ENCODE data around the gene S100P. TPM values are rescaled to one million over a fixed set of nuclear protein-coding genes. Genes with fewer than 3 reads are reported as not detected.

S100P gene
- total RNA-seq, 2 donors from 2014 or later = 137 to 547 TPM

DNA sequence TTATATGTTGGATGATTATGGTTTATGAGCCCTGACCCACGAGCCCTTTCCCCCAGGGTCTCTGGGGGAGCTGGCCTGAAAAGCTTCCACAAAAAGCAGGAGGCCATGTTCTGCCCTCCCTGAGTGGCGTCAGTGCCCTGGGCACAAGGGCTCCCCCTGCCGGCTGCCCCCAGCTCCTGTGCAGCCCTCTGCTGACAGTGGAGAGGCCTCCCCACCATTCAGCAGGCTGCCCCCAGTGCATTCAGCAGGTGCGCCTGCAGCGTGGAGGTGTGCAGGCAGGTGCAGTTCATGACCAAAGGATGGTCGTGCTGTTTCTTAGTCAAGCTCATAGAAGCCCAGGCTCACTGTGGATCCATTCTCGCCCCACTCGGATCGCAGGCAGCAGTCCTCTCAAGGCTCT lies 12.5 kb upstream of the S100P start:
- intact Hi-C loops (cut with DNase I) = no loop called here
- TF ChIP-seq, protein P1, sequence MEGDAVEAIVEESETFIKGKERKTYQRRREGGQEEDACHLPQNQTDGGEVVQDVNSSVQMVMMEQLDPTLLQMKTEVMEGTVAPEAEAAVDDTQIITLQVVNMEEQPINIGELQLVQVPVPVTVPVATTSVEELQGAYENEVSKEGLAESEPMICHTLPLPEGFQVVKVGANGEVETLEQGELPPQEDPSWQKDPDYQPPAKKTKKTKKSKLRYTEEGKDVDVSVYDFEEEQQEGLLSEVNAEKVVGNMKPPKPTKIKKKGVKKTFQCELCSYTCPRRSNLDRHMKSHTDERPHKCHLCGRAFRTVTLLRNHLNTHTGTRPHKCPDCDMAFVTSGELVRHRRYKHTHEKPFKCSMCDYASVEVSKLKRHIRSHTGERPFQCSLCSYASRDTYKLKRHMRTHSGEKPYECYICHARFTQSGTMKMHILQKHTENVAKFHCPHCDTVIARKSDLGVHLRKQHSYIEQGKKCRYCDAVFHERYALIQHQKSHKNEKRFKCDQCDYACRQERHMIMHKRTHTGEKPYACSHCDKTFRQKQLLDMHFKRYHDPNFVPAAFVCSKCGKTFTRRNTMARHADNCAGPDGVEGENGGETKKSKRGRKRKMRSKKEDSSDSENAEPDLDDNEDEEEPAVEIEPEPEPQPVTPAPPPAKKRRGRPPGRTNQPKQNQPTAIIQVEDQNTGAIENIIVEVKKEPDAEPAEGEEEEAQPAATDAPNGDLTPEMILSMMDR (IDR thresholded peaks at IDR 0.05) = no peak
- Histone ChIP-seq H3K27me3 (no peaks in the 10 kb centered on the region), H3K36me3 (no peaks in the 10 kb centered on the region), H3K9ac (ENCODE audit: low read depth in 2 of 2, low read length in 2 of 2) (no peak overlapping the region), H3K4me1 (no peaks in the 10 kb centered on the region), H3K9me3 (no peaks in the 10 kb centered on the region), H3K4me3 (no peak overlapping the region), H3K27ac (no peak overlapping the region)
- DNase-seq = no peak

DNA sequence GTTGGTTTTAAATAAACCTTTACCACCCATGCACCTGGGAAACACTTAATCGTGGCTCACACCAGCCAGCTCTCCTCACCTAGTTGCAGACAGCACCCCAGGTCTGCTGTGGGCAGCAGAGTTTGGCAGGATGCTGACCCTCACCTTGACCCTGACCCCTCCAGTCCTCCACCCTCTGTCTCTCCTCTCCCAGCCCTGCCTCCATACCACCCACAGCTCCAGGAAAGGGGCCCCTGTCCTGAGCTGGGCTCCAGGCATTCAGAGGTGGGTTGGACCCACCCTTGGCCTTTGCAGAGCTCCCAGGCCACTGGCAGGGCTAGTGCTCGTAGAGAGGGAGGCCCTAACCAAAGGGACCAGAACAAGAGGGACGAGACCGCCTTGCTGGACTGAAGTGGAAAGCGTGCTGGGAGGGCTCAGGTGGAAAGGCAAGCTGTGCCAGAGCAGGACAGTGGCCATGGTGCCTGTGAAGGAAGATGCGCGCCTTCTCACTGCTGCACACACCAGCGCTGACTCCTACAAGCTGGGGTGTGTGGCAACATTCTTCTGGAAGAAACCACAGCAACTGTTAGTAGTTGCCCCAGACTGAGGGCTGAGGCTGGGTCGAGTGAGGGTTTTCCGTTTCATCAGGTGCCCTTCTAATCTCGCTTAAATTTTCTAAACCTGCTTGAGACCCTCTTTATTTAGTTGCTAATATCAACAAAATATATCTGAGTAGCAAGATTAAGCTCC lies 10.7 kb upstream of the S100P start:
- Histone ChIP-seq H3K27ac (no peak overlapping the region), H3K9ac (ENCODE audit: low read depth in 2 of 2, low read length in 2 of 2) (no peak overlapping the region), H3K9me3 (no peaks in the 10 kb centered on the region), H3K4me3 (no peak overlapping the region), H3K36me3 (no peaks in the 10 kb centered on the region), H3K27me3 (no peaks in the 10 kb centered on the region), H3K4me1 (no peaks in the 10 kb centered on the region)
- TF ChIP-seq, protein P1 (IDR thresholded peaks at IDR 0.05) = no peak
- DNase-seq = no peak
- intact Hi-C loops (cut with DNase I) = no loop called here

DNA sequence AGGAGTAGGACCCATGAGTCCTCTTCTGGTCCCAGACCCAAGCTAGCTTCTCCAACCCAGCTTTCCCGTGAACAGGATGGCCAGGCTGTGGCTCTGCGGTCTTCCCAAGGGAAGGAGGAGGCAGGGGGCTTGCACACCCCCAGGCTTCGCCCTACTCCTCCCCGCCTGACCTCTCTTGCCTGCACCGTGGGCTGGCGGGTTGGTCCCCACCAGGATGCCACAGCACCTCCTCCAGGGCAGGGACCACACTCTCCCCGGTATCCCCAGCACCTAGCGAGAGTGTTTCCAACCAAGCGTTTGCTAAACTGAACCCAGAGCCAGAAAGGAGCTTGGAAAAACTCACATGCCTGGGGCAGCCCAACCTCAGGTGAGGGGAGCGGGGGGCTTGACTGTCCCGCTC lies 9.0 kb upstream of the S100P start:
- Histone ChIP-seq H3K9ac (ENCODE audit: low read depth in 2 of 2, low read length in 2 of 2) (no peak overlapping the region), H3K27ac (no peak overlapping the region), H3K4me1 (peaks cover 3% of the 10 kb centered on the region), H3K36me3 (no peaks in the 10 kb centered on the region), H3K4me3 (no peak overlapping the region), H3K9me3 (no peaks in the 10 kb centered on the region), H3K27me3 (no peaks in the 10 kb centered on the region)
- TF ChIP-seq, protein P1 (IDR thresholded peaks at IDR 0.05) = no peak
- DNase-seq = no peak
- intact Hi-C loops (cut with DNase I) = no loop called here

DNA sequence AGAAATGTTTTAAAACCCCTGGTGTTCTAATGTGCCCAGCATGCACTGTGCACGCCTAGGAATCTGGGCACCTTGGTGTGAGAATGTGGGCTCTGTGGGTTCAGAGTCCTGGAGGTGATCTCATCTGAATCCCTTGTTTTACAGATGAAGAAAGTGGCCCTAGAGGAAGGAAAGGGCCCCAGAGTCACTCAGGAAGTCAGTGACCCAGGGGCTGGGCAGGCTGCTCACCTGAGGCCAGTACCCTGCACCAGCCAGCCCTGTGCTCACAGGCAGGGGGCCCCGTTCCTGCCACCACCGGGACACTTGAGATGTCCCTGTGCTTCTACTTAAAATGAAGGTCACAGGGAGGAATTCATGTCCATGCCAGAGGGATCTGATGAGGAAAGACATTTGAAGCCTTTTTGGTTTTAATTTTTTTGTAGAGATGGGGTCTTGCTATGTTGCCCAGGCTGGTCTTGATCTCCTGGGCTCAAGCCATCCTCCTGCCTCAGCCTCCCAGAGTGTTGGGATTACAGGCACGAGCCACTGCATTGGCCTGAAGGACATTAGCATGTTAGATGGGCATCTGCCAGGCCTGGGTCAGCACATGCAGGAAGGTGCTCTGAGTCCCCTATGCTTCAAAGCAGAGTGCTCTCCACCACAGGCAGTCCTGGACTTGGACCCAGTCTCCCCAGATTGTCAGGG lies 7.4 kb upstream of the S100P start:
- Histone ChIP-seq H3K9ac (ENCODE audit: low read depth in 2 of 2, low read length in 2 of 2) (no peak overlapping the region), H3K4me3 (no peak overlapping the region)
- no peak for DNase-seq

DNA sequence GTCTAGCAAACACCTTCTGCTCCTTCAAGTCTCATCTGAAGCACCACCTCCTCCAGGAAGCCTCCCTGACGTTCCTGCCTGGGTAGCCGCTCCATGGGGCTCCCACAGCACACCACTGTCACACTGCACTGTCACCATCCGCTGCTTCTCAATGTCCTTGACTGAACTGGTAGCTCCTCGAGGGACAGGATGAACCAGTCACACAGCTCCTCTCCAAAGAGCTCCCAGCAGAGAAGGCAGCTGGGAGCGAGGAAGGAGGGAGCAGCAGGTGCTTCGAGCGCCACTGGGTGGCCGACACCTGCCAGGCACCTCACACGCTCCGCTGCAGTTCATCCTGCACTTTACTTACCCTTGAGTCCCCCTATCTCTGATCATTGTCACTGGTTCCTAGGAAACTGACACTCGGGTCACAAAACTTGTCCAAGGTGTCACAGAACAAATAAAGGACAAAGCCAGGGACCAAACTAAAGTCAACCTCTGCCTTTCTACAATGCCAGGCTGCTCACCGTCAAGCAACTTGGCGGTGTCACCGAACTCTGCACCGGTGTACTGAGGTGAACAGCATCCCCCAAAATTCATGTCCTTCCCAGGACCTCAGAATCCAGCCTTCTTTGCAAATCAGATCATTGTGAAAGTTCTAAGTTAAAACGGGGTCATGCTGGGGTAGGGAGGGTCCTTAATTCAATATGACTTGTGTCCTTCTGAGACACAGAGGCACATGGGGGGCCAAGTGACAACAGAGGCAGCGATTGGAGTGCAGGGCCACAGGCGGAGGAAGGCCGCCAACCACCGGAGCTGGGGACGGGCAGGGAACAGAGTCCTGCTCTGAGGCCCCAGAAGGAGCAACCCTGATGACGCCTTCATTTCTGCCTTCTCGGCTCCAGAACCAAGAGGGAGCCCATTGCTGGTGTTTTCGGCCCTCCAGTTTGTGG lies 5.5 kb upstream of the S100P start:
- TF ChIP-seq, protein P1 (IDR thresholded peaks at IDR 0.05) = no peak
- no peak overlapping the region for H3K4me3 ChIP-seq

More for the DNA sequence above, 7.4 kb upstream of the S100P start:
- TF ChIP-seq, protein P1 (IDR thresholded peaks at IDR 0.05) = no peak
- no peak overlapping the region for H3K27ac ChIP-seq
- H3K4me1 ChIP-seq = peaks cover 3% of the 10 kb centered on the region
- H3K9me3 ChIP-seq = no peaks in the 10 kb centered on the region
- intact Hi-C loops (cut with DNase I) = no loop called here
- no peaks in the 10 kb centered on the region for H3K36me3 ChIP-seq
- no peaks in the 10 kb centered on the region for H3K27me3 ChIP-seq

More for the DNA sequence above, 5.5 kb upstream of the S100P start:
- DNase-seq = no peak
- Histone ChIP-seq H3K4me1 (peaks cover 3% of the 10 kb centered on the region), H3K9ac (ENCODE audit: low read depth in 2 of 2, low read length in 2 of 2) (peak overlapping the region in 1 of 2 donors; percentile 21), H3K27ac (no peak overlapping the region), H3K27me3 (no peaks in the 10 kb centered on the region), H3K36me3 (no peaks in the 10 kb centered on the region), H3K9me3 (no peaks in the 10 kb centered on the region)
- intact Hi-C loops (cut with DNase I) = no loop called here
